Choroid plexus epithelial cell (primary cell): ENCODE results near the gene PRKCA.

Source experiments
- DNase-seq: peaks from one replicate; pipeline ENCODE4 v3.0.0-alpha.2; 2010; ENCODE audit warnings: low read depth
- H3K4me3 ChIP-seq: 2 replicates; pipeline ENCODE4 v1.5.1; 2011; ENCODE audit warnings: low read depth, mild to moderate bottlenecking, control low read depth, low read length, moderate library complexity
- TF ChIP-seq, protein P1 (sequence below): conservative IDR thresholded peaks from 2 replicates; pipeline ENCODE4 v1.5.1; 2011; ENCODE audit warnings: low read depth, mild to moderate bottlenecking, control low read depth, inconsistent platforms, low read length, moderate library complexity

PRKCA gene

DNA sequence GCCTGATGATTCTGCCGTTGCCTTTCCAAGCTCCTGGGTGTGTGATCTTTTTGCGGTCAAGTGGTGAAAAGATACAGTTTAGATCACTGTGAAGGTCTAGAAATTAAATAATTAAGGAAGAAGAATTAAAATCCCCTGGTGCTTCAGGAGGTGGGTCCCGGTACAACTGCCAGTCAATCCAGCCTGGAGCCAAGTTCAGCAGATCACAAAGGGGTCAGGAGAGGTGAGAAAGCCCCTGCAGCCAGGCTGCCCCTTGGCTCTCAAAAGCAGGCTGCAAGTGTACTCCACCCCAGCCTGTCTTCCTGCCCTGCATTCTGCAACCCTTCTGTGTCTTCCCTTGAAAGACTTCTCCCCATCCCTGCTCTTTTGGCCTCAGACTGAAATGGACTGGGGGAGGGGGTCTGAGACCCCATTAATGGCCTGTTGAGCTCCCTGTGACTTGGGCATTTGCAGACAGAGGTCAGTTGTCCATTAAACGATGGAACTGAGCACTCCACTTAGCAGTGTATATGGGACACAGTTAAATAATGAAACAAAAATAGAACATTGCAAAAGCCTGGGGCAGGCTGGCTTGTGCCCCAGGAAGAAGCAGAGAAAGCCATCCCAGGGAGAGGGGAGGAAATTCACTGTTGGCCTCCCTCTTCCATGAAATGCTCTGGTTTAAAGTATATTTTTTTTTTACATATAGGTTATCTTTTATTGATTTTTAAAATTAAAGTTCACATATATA is 547.6 kb downstream of the PRKCA start:
- DNase-seq: no peak
- H3K4me3 ChIP-seq: no peak overlapping the region
- TF ChIP-seq, protein P1, sequence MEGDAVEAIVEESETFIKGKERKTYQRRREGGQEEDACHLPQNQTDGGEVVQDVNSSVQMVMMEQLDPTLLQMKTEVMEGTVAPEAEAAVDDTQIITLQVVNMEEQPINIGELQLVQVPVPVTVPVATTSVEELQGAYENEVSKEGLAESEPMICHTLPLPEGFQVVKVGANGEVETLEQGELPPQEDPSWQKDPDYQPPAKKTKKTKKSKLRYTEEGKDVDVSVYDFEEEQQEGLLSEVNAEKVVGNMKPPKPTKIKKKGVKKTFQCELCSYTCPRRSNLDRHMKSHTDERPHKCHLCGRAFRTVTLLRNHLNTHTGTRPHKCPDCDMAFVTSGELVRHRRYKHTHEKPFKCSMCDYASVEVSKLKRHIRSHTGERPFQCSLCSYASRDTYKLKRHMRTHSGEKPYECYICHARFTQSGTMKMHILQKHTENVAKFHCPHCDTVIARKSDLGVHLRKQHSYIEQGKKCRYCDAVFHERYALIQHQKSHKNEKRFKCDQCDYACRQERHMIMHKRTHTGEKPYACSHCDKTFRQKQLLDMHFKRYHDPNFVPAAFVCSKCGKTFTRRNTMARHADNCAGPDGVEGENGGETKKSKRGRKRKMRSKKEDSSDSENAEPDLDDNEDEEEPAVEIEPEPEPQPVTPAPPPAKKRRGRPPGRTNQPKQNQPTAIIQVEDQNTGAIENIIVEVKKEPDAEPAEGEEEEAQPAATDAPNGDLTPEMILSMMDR: no peak

DNA sequence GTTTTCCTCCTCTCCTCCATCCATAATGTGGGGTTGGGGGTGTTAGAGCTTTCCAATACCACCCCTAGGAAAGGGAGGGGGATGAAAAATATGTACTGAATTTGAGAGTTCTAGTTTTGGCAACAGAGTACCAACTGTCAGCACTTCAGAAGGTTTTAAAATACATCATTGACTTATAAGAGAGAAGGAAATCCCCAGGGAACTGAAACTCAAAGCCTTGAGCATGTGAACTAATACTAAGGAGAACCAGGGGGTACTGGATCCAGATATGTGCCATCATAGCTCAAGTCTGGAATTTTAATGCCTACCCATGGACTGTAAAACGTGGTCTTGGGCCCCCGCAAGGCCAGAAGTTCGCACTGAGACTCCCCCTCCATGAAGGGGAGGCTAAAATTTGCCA is 548.3 kb downstream of the PRKCA start:
- peak; percentile 19 for DNase-seq
- TF ChIP-seq, protein P1: no peak
- no peak overlapping the region for H3K4me3 ChIP-seq

DNA sequence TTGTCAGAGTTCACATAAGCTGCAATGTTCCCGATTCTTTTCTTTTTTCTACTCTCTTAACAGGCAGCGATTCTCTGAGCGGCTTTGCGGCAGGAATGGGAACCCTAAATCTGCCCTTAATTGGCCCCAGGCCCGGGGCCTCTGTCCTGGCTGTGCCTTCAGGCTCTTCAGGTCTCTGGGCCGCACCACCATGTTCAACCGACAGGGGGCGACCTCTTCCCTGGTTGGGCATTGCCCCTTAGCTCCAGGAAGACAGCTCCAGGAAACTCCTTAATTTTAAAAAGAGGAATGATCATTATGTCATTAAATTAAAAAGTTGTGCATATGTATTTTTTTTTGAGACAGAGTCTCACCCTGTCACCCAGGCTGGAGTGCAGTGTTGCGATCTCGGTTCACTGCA is 552.8 kb downstream of the PRKCA start:
- H3K4me3 ChIP-seq: no peak overlapping the region
- TF ChIP-seq, protein P1: peak; percentile 18
- DNase-seq: no peak

DNA sequence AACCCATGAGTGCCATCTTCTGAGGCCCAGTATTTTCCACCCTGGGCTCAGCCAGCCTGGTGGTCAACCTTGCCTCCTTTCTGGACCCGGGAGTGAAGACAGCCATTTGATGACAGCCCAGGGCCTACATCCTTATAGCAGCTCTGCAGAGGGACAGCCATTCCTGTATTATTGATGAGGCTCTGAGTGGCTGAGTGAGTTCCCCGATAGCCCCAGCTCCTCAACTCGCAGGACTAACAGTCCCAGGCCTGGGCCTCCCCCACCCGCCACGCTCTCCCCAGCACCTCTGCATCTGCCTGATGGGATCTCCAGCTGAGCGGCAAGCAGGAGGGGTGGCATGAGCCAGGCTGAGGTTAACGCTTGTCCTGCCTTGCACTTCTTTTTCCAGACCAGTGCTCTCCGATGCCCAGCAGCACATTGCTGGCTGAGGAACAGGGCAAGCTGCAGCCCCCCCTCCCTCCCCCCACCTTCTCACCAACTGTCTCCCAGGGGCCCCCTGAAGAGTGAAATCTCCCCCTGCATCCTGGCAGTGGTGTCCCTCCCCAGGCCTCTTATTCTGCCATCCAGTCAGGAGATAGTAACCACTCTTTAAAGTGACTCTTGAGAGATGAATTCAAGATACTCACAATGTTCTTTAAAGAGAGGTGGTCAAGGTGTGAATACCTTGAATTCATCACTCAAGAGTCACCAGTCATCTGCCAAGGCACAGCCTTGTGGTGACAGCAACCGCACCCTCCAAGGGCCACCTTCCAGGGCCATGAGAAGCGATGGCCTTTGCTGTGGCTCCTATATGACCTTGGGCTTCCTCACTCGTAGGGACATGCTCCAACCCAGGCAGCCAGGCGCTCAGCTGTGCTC is 556.0 kb downstream of the PRKCA start:
- TF ChIP-seq, protein P1: no peak

DNA sequence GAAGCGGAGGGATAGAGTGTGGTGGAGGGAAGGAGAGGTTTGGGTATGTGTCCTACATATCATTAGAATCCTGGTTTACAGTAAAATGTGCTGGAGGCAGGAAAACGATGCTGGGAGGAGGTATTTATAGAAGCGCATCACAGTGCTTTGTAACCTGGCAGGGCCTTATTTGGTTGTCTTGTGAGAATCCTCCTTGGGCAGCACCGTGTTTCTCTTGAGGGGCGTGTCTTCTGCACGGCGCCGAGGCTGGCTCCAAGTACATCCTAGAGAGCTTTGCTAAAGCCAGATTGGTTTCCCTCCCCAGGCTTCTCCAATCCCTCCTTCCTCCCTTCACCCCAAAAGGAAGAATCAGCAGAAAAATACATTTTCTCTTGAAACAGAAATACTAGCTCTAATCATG is 556.9 kb downstream of the PRKCA start:
- no peak for DNase-seq
- no peak overlapping the region for H3K4me3 ChIP-seq
- TF ChIP-seq, protein P1: no peak

More for the DNA sequence above, 556.0 kb downstream of the PRKCA start:
- no peak overlapping the region for H3K4me3 ChIP-seq
- no peak for DNase-seq

DNA sequence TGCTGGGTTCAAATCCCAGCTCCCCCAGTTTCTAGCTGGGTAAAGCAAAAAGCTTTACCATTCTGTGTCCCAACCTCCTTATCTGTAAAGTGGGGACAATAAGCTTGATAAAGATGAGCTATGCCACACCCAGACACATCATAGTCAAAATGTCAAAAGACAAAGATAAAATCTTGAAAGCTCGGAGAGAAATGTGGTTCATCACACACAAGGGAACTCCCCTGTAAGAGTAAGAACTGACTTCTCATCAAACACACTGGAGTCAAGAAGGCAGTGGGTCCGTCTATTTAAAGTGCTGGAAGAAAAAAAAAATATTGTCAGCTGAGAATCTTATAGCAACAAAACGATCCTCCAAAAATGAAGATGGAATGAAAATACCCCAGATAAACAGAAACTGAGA is 557.8 kb downstream of the PRKCA start:
- no peak for DNase-seq
- TF ChIP-seq, protein P1: no peak
- H3K4me3 ChIP-seq: no peak overlapping the region
